NCI-H2107 treated with DMSO at 0.1 percent for 48 hours (cell line): ENCODE results near the gene IL17RD.

Experiments used
- DNase-seq: peaks from one replicate; lab custom pipeline; 2025; ENCODE audit not compliant: unreplicated experiment; lab: John Stamatoyannopoulos, UW

The IL17RD gene

GRCh38 chr3:57158813-57159738, 6.1 kb downstream of the IL17RD start:
- no peak for DNase-seq

- no peak for DNase-seq
Observed at GRCh38 chr3:57158325-57158724, 6.8 kb downstream of the IL17RD start.

- no peak for DNase-seq
Observed at GRCh38 chr3:57157545-57157944, 7.6 kb downstream of the IL17RD start.

GRCh38 chr3:57155310-57155643, 9.9 kb downstream of the IL17RD start:
- DNase-seq = no peak

- no peak for DNase-seq
Observed at GRCh38 chr3:57154470-57155309, 10.5 kb downstream of the IL17RD start.

- DNase-seq = no peak
Observed at GRCh38 chr3:57152151-57153143, 12.7 kb downstream of the IL17RD start.

GRCh38 chr3:57151749-57152148, 13.4 kb downstream of the IL17RD start:
- DNase-seq = no peak

- no peak for DNase-seq
Observed at GRCh38 chr3:57151021-57151449, 14.1 kb downstream of the IL17RD start.

- DNase-seq = no peak
Observed at GRCh38 chr3:57150113-57150581, 15.0 kb downstream of the IL17RD start.

- no peak for DNase-seq
Observed at GRCh38 chr3:57147071-57147470, 18.1 kb downstream of the IL17RD start.

GRCh38 chr3:57145852-57146251, 19.3 kb downstream of the IL17RD start:
- no peak for DNase-seq

GRCh38 chr3:57144952-57145351, 20.2 kb downstream of the IL17RD start:
- no peak for DNase-seq

- no peak for DNase-seq
Observed at GRCh38 chr3:57143886-57144459, 21.2 kb downstream of the IL17RD start.

- DNase-seq = no peak
Observed at GRCh38 chr3:57142411-57142723, 22.8 kb downstream of the IL17RD start.

GRCh38 chr3:57141719-57142410, 23.3 kb downstream of the IL17RD start:
- no peak for DNase-seq

- no peak for DNase-seq
Observed at GRCh38 chr3:57140894-57141293, 24.3 kb downstream of the IL17RD start.

GRCh38 chr3:57135964-57136719, 29.0 kb downstream of the IL17RD start:
- DNase-seq = no peak

GRCh38 chr3:57133157-57133556, 32.0 kb downstream of the IL17RD start:
- DNase-seq = no peak

GRCh38 chr3:57132674-57133073, 32.5 kb downstream of the IL17RD start:
- DNase-seq = no peak
